GM21723 (cell line): Measurements from ENCODE around the gene GTPBP10.
A peak's percentile ranks its signal among the peaks of the same experiment; 100 is the strongest.
"Not testable (repeated sequence)": the region's sequence is repeated elsewhere in the genome, so short reads cannot be mapped to it uniquely, and the experiment has no call there.

ENCODE experiments used
- ATAC-seq: cut with Tn5 transposase; IDR thresholded peaks from one replicate; pipeline ENCODE4 v1.9.1; 2021; ENCODE audit warnings: mild to moderate bottlenecking, moderate library complexity; ENCODE audit not compliant: unreplicated experiment

The GTPBP10 gene, protein sequence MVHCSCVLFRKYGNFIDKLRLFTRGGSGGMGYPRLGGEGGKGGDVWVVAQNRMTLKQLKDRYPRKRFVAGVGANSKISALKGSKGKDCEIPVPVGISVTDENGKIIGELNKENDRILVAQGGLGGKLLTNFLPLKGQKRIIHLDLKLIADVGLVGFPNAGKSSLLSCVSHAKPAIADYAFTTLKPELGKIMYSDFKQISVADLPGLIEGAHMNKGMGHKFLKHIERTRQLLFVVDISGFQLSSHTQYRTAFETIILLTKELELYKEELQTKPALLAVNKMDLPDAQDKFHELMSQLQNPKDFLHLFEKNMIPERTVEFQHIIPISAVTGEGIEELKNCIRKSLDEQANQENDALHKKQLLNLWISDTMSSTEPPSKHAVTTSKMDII

DNA sequence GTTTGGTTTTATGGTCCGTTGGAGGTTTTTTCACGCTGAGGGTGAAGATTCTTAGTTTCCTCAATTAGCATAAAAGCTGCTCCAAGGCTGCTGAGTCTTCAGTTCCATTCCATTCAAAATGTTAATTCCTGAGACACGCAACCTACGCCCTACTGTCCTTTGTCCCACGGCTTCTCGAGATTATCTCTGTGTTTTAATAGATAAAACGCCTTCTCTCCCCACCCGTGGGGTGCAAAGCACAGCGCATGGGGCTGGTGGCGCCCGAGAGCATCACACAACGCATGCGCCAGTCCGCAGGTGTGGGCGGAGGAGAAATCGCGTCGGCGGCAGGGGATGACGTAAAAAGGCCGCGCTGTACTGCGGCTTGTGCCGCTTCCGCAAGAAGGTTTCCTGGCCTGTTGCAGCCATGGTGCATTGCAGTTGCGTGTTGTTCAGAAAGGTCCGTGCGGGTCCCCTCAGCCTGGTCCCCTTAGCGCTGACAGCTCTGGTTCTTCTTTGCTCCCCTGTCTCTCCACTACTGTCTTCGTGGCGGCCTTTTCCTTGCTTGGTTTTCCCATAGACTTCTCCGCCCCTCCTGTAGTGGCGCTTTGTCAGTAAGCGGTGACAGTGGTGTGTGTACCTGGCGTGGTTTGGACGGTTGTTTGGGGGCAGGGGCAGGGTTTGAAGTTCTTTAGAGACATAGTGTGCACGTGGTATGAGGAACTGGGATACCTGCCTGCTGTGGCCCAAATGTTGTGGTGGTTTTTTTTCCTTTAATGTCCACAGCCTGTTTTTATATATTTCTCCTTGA, at the start of gene GTPBP10:
TSS of gene GTPBP10 (plus strand) at position 381 of the 790 bp plus-strand sequence. CDS start at position 407, 26 bp downstream.
- peak; percentile 95 for ATAC-seq

DNA sequence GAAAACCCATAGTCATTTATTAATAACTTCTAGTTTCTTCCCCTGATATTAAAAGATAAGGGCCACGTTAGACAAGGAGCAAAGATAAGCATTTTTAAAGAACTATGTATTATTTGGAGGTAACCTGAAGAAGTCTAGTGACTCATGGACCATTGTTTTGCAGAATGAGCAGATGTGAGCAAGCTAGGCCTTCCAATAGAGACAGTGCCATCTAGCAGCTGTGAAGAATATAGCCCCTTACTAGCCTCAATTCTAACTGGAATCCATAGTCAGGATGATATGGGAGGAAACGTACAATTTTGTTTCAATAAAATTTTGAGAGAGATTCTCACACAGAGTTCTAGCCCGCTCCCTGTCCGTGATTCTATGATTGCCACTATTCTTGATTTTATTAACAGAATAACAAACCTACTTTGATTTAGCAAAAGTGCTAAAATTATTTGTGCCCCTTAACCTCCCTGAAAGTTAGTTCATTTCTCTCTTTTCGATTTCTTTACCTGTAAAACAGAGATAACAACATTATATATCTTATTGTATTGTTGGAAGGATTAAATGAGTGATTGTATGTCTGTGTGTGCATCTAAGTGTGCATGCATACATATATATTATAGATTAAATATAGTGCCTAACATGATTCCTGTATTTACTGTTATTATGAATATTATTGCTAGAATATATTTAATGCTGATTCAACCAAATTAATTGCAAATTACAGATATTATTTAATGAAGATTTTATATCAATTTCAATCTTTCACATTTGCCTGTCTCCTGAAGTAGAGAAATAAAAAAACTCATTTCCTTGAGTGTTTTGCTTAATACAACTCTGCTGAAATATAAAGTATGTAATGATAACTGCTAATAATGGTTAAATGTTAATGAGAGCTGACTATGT, 48.1 kb upstream of the GTPBP10 start:
- no peak for ATAC-seq

DNA sequence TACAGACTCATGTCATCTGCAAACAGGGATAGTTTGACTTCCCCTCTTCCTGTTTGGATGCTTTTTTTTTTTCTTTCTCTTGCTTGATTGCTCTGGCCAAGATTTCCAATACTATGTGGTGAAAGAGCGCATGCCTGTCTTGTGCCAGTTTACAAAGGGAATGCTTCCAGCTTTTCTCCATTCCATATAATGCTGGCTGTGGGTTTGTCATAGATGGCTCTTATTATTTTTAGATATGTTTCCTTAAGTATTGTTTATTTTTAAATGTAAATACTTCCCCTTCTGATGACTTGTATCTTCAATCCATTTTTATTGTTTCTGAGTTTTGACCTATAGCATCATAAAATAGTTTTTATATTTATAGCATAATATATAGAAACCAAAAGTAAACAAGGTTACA, 43.3 kb upstream of the GTPBP10 start:
- ATAC-seq = no peak

DNA sequence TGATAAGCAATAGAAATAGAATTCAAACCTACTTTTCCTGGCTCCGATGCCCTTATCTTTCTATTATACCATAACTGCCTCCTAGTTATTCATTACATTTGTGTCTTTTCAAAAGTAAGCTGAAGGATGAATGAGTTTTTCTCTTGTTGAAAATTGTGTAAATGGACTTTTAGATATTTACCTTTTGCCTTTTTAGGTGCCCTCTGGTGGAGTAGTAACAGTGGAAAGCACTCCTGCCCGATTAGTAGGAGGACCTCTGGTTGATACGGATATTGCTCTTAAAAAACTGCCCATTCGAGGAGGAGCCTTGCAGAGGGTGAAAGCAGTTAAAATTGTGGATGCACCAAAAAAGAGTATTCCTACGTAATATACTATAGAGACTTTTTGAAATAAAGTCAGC, 36.6 kb upstream of the GTPBP10 start:
- ATAC-seq = no peak

DNA sequence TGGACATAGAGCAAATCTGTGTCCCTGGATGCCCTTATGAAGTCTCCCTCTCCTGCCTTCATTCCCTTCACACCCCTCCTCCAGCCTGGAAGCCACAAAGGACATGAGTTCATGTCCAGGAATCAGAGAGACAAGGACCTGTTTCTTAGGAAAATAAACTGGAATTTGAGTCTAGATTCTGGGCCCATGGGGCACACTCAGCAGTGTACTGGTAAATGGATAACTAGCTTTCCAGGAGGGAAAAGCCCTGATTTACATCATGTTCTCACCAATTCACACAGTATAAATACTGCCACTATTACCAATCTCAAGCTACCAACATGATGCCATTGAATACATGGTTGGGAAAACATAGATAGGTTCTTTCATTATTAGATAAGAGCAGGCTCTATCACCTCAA, 35.3 kb upstream of the GTPBP10 start:
- ATAC-seq = no peak

DNA sequence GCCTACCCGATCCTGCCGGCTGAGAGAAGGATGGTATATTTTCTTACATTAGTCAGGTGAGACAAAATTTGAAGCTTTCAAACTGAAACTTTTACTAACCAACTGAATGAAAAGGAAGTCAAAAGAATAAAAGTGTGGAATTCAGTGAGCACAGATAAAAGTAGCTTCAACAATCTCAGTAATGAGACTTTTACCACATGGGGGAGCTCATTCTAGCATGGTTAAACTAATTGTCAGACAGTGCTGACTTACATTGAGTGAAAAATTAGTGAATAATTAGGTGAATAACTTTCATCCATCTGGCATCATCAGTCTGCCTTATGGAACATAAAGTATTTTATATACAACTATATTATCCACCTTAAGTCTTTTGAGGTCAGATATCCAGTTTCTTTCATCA, 33.8 kb upstream of the GTPBP10 start:
- ATAC-seq = no peak

DNA sequence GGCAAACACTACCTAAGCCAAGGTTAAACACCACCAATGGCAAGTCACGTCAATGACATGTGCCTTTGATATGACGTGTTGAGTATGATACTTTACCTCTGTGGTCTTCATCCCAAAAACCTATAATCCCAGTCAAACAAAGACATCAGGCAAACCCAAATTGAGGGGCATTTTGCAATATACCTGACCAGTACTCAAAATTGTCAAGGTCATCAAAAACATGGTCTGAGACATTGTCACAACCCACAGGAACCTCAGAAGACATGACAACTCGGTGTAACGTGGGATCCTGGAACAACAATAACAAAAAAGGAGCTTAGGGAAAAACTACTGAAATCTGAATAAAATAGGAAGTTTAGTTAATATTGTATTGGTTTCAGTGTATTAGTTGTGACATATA, 32.6 kb upstream of the GTPBP10 start:
- no peak for ATAC-seq

DNA sequence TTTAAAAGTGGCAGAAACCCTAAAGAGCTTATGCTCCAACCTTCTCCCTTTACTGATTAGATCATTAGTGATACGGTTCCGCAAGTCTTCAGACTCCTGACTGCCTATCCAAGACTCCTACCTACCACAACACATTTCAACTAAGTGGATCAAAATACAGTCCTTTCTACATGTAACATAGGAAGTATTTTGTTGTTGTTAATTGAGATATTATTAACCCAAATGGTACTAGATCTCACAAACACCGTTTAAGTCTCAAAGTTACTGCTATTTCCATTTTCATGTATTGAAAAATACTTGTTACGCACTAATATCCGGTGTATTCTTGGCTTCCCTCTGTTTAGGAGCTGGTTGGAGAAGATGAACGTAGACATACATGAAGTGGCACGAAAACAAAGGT, 26.5 kb upstream of the GTPBP10 start:
- no peak for ATAC-seq

DNA sequence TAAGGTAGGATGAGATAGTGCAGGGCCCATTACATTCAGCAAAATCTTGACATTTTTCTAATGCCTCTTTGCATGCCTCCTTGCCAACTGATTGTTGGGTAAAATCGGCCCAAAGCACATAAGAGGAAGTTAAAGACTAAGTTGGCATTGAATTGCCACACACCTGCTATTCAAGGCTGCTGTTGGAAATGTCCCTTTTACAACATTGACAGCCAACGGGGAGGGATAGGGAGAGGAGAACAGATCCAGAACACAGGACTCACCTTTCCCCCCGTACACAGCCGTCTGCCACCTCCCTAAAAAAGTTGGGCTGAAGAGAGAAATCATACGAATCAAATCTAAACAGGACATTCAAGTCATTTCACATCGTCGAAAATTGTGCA, 26.1 kb upstream of the GTPBP10 start:
- no peak for ATAC-seq

DNA sequence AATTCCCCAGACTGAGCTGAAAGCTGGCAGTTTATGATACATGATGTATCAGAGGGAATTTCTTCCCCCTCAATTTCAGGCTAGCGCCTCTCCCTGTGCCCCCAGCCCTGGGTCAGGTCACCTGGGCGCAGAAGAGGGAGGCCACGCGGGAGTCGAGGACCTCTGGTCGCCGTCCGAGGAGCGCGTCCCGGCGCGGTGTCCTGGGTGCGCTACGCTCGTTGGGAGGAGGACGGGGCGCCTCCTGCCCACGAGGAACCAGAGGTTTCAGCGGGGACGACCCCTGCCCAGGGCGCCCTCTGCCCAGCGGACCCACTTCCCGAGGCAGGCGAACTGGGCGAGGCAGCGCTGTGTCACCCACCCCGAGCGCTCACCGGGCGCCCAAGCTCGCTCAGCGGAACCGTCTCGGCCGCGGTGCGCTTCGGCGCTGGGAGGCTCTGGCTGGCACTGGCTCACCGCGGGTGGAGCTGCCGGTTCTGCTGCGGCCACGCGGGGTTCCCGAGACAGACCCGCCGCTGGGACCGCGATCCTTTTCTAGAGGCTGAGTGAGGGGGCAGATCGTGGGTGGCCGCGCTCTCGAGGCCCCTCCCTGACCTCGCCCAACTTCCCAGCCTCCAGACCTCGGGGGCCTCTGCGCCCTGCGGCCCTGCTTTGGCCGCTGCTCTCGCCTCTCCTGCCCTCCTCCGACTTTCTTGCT, 25.6 kb upstream of the GTPBP10 start, which contains the start of gene FAM237B:
TSS of gene FAM237B (minus strand) at position 504 of the 694 bp plus-strand sequence. CDS start 1,556 bp downstream, outside the sequence.
- no peak for ATAC-seq

DNA sequence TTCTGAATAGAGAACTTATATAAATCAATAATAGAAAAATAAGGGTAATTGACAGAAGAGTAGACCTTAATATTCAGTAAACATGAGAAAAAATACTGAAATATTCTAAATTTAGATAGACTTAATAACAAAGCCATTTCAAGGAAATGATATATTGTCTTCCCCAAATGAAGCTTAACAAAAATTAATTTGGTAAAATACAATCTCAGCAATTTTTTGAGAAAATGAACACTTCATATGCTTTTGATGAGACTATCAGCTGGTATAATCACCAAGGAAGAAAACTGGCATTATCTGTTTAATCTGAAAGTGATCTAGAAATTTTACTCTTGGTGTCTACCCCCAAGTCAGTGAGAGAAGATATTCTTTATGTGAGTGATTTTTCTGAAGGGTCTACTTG, 23.7 kb upstream of the GTPBP10 start:
- no peak for ATAC-seq

DNA sequence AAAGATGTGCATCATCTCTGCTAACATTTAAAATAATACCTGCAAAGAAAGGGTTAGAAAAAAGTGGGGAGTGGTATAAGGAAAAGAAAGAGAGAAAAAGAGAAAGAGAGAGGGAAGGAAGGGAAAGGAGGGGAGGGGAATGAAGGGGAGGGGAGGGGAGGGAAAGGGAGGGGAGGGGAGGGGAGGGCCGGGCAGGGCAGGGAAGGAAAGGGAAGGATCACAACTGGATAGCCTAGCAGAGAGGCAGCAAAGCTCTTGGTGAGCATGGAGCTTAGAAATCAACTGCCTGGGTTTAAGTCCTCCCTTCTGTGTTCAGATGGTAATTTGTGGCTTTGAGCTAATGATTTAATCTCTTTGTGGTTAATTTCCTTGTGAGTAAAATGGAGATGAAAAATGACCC, 20.0 kb upstream of the GTPBP10 start:
- no peak for ATAC-seq

DNA sequence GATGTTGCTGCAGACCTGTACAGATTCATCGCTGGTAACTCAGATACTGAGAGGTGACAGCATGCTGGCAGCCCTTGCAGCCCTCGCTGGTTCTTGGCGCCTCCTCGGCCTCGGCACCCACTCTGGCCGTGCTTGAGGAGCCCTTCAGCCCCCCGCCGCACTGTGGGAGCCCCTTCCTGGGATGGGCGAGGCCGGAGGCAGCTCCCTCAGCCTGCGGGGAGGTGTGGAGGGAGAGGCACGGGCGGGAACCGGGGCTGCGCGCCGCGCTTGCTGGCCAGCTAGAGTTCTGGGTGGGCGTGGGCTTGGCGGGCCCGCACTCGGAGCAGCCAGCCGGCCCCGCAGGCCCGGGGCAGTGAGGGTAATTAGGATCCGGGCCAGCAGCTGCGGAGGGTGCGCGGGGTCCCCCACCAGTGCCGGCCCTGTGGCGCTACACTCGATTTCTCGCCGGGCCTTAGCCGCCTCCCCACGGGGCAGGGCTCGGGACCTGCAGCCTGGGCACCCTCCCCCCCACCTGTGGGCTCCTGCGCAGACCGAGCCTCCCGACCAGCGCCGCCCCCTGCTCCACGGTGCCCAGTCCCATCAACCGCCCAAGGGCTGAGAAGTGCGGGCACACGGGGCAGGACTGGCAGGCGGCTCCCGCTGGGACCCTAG, 12.2 kb upstream of the GTPBP10 start:
- no peak for ATAC-seq

DNA sequence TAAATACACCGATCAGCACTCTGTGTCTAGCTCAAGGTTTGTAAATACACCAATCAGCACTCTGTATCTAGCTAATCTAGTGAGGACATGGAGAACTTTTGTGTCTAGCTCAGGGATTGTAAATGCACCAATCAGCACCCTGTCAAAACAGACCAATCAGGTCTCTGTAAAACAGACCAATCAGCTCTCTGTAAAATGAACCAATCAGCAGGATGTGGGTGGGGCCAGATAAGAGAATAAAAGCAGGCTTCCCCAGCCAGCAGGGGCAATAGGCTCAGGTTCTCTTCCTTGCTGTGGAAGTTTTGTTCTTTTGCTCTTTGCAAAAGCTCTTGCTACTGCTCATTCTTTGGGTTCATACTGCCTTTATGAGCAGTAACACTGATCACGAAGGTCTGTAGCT, 11.6 kb upstream of the GTPBP10 start:
- not testable (repeated sequence) for ATAC-seq

DNA sequence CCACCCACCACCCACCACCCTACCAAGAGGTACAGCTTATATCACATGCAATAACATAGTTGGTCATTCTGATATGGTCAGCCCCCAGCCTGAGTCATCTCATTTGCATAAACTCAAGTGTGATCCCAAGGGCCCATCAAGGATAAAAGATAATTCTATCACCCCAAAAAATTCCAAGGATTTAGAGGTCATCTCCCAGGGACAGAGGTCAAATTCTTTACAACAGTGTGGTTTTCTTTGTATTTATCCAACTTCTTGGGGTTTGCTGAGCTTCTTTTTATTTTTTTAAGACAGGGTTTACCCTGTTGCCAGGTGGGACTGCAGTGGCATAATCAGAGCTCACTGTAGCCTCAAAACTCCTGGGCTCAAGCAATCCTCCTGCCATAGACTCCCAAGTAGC, 9.4 kb upstream of the GTPBP10 start:
- no peak for ATAC-seq

DNA sequence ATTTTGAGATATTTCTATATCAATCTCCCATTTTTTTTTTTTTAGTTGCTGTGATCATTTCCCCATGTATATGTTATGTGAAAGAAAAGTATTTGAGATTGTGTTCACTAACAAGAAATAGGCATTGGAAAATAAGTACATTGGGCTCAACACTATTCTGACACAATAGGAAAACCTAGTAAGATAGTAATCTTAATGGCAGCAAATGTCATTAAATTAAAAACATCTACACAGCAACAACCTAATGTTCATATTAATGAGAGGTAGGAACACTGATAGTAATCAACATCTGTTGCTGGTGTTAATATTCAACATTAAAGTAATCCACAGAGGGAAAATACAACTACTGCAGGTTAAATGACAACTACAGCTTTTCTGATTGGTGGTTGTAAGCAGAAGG, 1.5 kb upstream of the GTPBP10 start:
- ATAC-seq = no peak

DNA sequence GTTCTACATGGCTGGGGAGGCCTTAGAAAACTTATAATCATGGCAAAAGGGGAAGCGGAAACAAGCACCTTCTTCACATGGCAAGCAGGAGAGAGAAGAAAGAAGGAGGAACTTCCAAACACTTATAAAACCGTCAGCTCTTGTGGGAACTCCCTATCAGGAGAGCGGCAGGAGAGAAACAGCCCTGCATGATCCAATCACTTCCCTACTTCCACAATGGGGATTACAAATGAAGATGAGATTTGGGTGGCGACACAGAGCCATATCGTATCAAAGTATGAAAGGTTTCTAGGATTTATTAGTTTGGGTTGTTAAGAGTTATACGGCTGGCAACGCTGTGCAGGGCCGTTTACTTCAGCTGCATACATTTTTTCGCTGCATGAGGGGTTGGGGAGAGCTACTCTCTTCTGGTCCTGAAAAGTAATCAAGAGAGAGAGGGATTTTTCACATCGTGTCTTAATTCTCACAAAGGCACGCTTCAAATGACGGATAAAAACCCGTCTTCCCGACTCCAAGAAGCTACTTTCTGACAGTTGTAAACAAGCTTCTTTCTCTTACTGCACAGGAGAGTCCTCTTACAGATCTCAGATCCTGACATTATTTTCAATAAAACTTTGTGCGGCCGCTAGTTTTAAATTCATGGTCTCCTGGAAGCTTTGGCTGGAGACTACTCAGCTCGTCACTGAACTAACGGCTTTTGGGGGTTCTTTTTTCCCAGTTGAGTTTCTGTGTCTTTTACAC, 751 bp upstream of the GTPBP10 start:
- peak; percentile 22 for ATAC-seq

DNA sequence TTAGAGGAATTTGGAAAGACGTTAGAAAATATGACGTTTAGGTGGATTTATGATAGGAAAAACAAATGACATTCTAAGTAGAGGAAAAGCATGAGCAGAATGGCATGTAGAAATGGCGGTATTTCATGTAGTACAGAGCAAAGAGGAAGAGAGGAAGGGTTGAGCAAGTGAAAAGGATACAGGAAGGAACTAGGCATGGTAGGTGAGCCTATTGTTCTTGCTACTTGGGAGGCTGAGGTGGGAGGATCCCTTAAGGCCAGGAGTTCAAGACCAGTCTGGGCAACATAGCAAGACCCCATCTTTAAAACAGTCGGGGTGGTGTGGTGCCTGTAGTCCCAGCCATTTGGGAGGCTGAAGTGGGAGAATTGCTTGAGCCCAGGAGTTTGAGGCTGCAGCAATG, 1.2 kb downstream of the GTPBP10 start:
- ATAC-seq = no peak

DNA sequence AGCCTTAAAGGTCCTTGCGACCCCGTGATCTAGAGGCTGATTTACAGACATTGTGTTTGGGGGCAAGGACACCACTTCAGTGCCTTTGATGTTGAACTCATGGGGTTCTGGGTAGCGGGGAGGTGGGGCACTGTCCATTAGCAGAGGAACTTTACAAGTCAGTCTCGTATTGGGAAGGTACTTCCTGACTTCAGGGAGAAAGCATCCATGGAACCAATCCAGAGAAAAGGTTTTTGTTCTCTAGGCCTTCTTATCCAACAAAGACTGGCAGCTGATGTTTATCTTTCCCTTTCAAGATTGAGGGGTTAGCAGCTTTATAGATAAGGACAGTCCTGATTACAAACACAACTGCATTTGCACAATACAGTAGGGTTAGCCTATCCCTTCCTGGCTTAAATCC, 2.8 kb downstream of the GTPBP10 start:
- no peak for ATAC-seq
